HepG2 (cell line): ENCODE measurements around the gene SELENOV. TPM values are rescaled to one million over a fixed set of nuclear protein-coding genes. Genes with fewer than 3 reads are reported as not detected.

Experiments
- AKNA ChIP-seq: sonication (generic); formaldehyde crosslinking; IDR thresholded peaks from 2 replicates; pipeline ENCODE4 v1.4.0; 2020; ENCODE audit warnings: missing genetic modification reagents, borderline replicate concordance
- DBP ChIP-seq: sonication (generic); formaldehyde crosslinking; IDR thresholded peaks from 2 replicates; pipeline ENCODE4 v1.4.0; 2020; ENCODE audit warnings: missing genetic modification reagents; ENCODE audit errors: not compliant biosample characterization
- DNMT3B ChIP-seq: conservative IDR thresholded peaks from 2 replicates; pipeline ENCODE4 v1.6.1; 2016; ENCODE audit warnings: missing biosample characterization, control low read depth
- DR1 ChIP-seq: sonication (generic); formaldehyde crosslinking; IDR thresholded peaks from 2 replicates; pipeline ENCODE4 v1.8.0; 2021; ENCODE audit warnings: mild to moderate bottlenecking, missing genetic modification reagents, inconsistent platforms
- GABPB1 ChIP-seq: IDR thresholded peaks from 2 replicates; pipeline ENCODE4 v1.6.1; 2016; ENCODE audit warnings: mild to moderate bottlenecking, missing genetic modification reagents, moderate library complexity, missing compliant biosample characterization
- GTF2F1 ChIP-seq: fragments of 150-350 bp; IDR thresholded peaks from 2 replicates; pipeline ENCODE4 v1.6.1; 2014; ENCODE audit warnings: low read length
- IKZF4 ChIP-seq: sonication (generic); formaldehyde crosslinking; IDR thresholded peaks from 2 replicates; pipeline ENCODE4 v1.5.1; 2020; ENCODE audit warnings: borderline replicate concordance, mild to moderate bottlenecking, low read depth, missing genetic modification reagents; ENCODE audit errors: not compliant biosample characterization
- NCOA5 ChIP-seq: sonication (generic); formaldehyde crosslinking; IDR thresholded peaks from 2 replicates; pipeline ENCODE4 v1.4.0; 2020; ENCODE audit warnings: missing genetic modification reagents
- REPIN1 ChIP-seq: sonication (generic); formaldehyde crosslinking; IDR thresholded peaks from 2 replicates; pipeline ENCODE4 v1.8.0; 2022; ENCODE audit warnings: missing genetic modification reagents, low read depth, mild to moderate bottlenecking, borderline replicate concordance
- SALL2 ChIP-seq: sonication (generic); formaldehyde crosslinking; IDR thresholded peaks from 2 replicates; pipeline ENCODE4 v1.8.1; 2023; ENCODE audit warnings: mild to moderate bottlenecking, missing genetic modification reagents, inconsistent platforms
- SIN3B ChIP-seq: fragments of 150-350 bp; IDR thresholded peaks from 2 replicates; pipeline ENCODE4 v1.6.1; 2014; ENCODE audit warnings: low read length
- TRIM24 ChIP-seq: sonication (generic); formaldehyde crosslinking; IDR thresholded peaks from 2 replicates; pipeline ENCODE4 v1.8.0; 2022; ENCODE audit warnings: mild to moderate bottlenecking, missing genetic modification reagents
- YY1 ChIP-seq: IDR thresholded peaks from 2 replicates; pipeline ENCODE4 v1.6.1; 2011; ENCODE audit warnings: low read length, low read depth, moderate library complexity, mild to moderate bottlenecking; ENCODE audit not compliant: insufficient read depth, insufficient replicate concordance
- ZNF124 ChIP-seq: sonication (generic); formaldehyde crosslinking; IDR thresholded peaks from 2 replicates; pipeline ENCODE4 v1.4.0; 2020; ENCODE audit warnings: missing genetic modification reagents
- ZNF160 ChIP-seq: sonication (generic); formaldehyde crosslinking; IDR thresholded peaks from 2 replicates; pipeline ENCODE4 v1.8.0; 2022; ENCODE audit warnings: mild to moderate bottlenecking, inconsistent platforms, missing genetic modification reagents
- ZNF383 ChIP-seq: sonication (generic); formaldehyde crosslinking; IDR thresholded peaks from 2 replicates; pipeline ENCODE4 v1.4.0; 2020; ENCODE audit warnings: missing genetic modification reagents, mild to moderate bottlenecking, borderline replicate concordance
- ZNF451 ChIP-seq: sonication (generic); formaldehyde crosslinking; IDR thresholded peaks from 2 replicates; pipeline ENCODE4 v1.5.0; 2020; ENCODE audit warnings: mild to moderate bottlenecking, missing genetic modification reagents
- ZNF557 ChIP-seq: sonication (generic); formaldehyde crosslinking; IDR thresholded peaks from 2 replicates; pipeline ENCODE4 v1.4.0; 2020; ENCODE audit warnings: missing genetic modification reagents
- ZNF614 ChIP-seq: IDR thresholded peaks from 2 replicates; pipeline ENCODE4 v1.6.1; 2018; ENCODE audit warnings: missing biosample characterization, missing genetic modification reagents, inconsistent platforms, borderline replicate concordance
- ZNF629 ChIP-seq: sonication (generic); formaldehyde crosslinking; conservative IDR thresholded peaks from 2 replicates; pipeline ENCODE4 v1.5.0; 2020; ENCODE audit warnings: missing genetic modification reagents
- ZNF747 ChIP-seq: sonication (generic); formaldehyde crosslinking; IDR thresholded peaks from 2 replicates; pipeline ENCODE4 v1.8.1; 2023; ENCODE audit warnings: missing genetic modification reagents, mild to moderate bottlenecking, borderline replicate concordance
- ZNF800 ChIP-seq: sonication (generic); formaldehyde crosslinking; IDR thresholded peaks from 2 replicates; pipeline ENCODE4 v1.4.0; 2020; ENCODE audit warnings: missing genetic modification reagents
- polyA plus RNA-seq, 8 experiments: library from polyadenylated mRNA; depleted of rRNA in 3 of 8; stranded (reverse) in 7 of 8; unstranded in 1 of 8; fragments of >200 nt; fragmentation: Illumina TruSeq in 4 of 8; extraction: Trizol in 4 of 8; gene quantifications; 2 replicates each; pipeline versions ENCODE4 v1.2.1 to v1.2.3, GENCODE V29; 2011 to 2016; ENCODE audit warnings: low read depth in 4 of 8, missing spikeins in 1 of 8, mixed read lengths in 1 of 8; ENCODE audit not compliant: insufficient read depth in 1 of 8
- total RNA-seq, 5 experiments: library from RNA; depleted of rRNA; stranded (reverse); fragments of >200 nt; fragmentation: Illumina TruSeq; extraction: Trizol; gene quantifications; 2 replicates each; pipeline ENCODE4 v1.2.3, GENCODE V29; 2016; ENCODE audit warnings: low read depth in 1 of 5

The SELENOV gene
- total and polyA plus RNA-seq, 2 of the 13 experiments (the other 11 are each of a cell fraction or from before 2014, with no cell fraction given): not detected

- peak; percentile 61; the same call in 1 of the 2 replicates for TF ChIP-seq AKNA (CRISPR knock-in tag)
- no peak for TF ChIP-seq GTF2F1
- no peak for TF ChIP-seq NCOA5 (CRISPR knock-in tag)
- no peak; the same call in 1 of the 2 replicates for TF ChIP-seq REPIN1 (CRISPR knock-in tag)
- TF ChIP-seq SALL2 (CRISPR knock-in tag): peak; percentile 95
- no peak for TF ChIP-seq SIN3B
- TF ChIP-seq TRIM24 (CRISPR knock-in tag): no peak
- peak; percentile 75 for TF ChIP-seq DBP (CRISPR knock-in tag)
- 0 out of 2 replicates have a peak, but pooled peaks have one; percentile 41 for TF ChIP-seq ZNF451 (CRISPR knock-in tag)
- TF ChIP-seq ZNF557 (CRISPR knock-in tag): peak; percentile 73; the same call in 1 of the 2 replicates
- no peak for TF ChIP-seq ZNF383 (CRISPR knock-in tag)
- TF ChIP-seq ZNF614 (CRISPR knock-in tag): peak; percentile 94
- TF ChIP-seq ZNF629: 0 out of 2 replicates have a peak, but pooled peaks have one; percentile 21
- peak; percentile 73 for TF ChIP-seq ZNF800 (CRISPR knock-in tag)
- peak; percentile 71; the same call in 1 of the 2 replicates for TF ChIP-seq GABPB1 (CRISPR knock-in tag)
- TF ChIP-seq ZNF160 (CRISPR knock-in tag): peak; percentile 86
- TF ChIP-seq ZNF747 (CRISPR knock-in tag): no peak
- no peak for TF ChIP-seq ZNF124
- TF ChIP-seq DNMT3B: peak; percentile 78; the same call in 1 of the 2 replicates
- TF ChIP-seq DR1: 0 out of 2 replicates have a peak, but pooled peaks have one; percentile 65
- TF ChIP-seq IKZF4 (CRISPR knock-in tag): peak; percentile 78
- TF ChIP-seq YY1: peak; percentile 82
Measured at GRCh38 chr19:39539518-39540332, 24.8 kb downstream of the SELENOV start, which contains the start of gene EID2 (continued).
